SK-N-SH treated with all-trans-retinoic acid at 6 μM for 48 hours (cell line): ENCODE measurements around the gene NIT2.

Experiments used
- ATAC-seq: fragments of 200-7000 bp; cut with Tn5 transposase; 3 replicates; pipeline ENCODE4 v1.9.1; 2020; ENCODE audit warnings: mild to moderate bottlenecking, moderate library complexity
- ARNTL ChIP-seq: fragments of 450-650 bp; formaldehyde crosslinking; IDR thresholded peaks from 2 replicates; pipeline ENCODE4 v1.5.0; 2020; ENCODE audit warnings: low read depth, mild to moderate bottlenecking, moderate library complexity, borderline replicate concordance
- BACH2 ChIP-seq: fragments of 250-450 bp; sonication (Bioruptor Pico); IDR thresholded peaks from 2 replicates; pipeline ENCODE4 v1.9.0; 2021; ENCODE audit warnings: mild to moderate bottlenecking, borderline replicate concordance
- CREB5 ChIP-seq: fragments of 250-450 bp; sonication (Bioruptor Pico); IDR thresholded peaks from 2 replicates; pipeline ENCODE4 v1.5.1; 2020; ENCODE audit warnings: low read depth, mild to moderate bottlenecking, moderate library complexity
- CSRNP3 ChIP-seq: fragments of 250-450 bp; sonication (Bioruptor Pico); IDR thresholded peaks from 2 replicates; pipeline ENCODE4 v1.5.1; 2021; ENCODE audit warnings: mild to moderate bottlenecking, moderate library complexity
- ISL1 ChIP-seq: fragments of 250-450 bp; sonication (Bioruptor Pico); IDR thresholded peaks from 2 replicates; pipeline ENCODE4 v2.1.2; 2022; ENCODE audit warnings: mild to moderate bottlenecking, moderate library complexity
- PATZ1 ChIP-seq: fragments of 250-450 bp; sonication (Bioruptor Pico); IDR thresholded peaks from 2 replicates; pipeline ENCODE4 v1.8.0; 2020; ENCODE audit warnings: mild to moderate bottlenecking, moderate library complexity, borderline replicate concordance
- POU6F1 ChIP-seq: fragments of 250-450 bp; sonication (Bioruptor Pico); IDR thresholded peaks from 2 replicates; pipeline ENCODE4 v1.8.0; 2021; ENCODE audit warnings: low read depth, mild to moderate bottlenecking, moderate library complexity, borderline replicate concordance
- PPARA ChIP-seq: fragments of 250-450 bp; sonication (Bioruptor Pico); IDR thresholded peaks from 2 replicates; pipeline ENCODE4 v1.5.0; 2020; ENCODE audit warnings: mild to moderate bottlenecking, borderline replicate concordance
- RARB ChIP-seq: fragments of 250-450 bp; sonication (Bioruptor Pico); IDR thresholded peaks from 2 replicates; pipeline ENCODE4 v1.8.0; 2021; ENCODE audit warnings: mild to moderate bottlenecking, moderate library complexity
- TCF4 ChIP-seq: fragments of 250-450 bp; sonication (Bioruptor Pico); IDR thresholded peaks from 2 replicates; pipeline ENCODE4 v1.8.0; 2021; ENCODE audit warnings: mild to moderate bottlenecking, moderate library complexity, borderline replicate concordance
- TOX ChIP-seq: fragments of 250-450 bp; sonication (Bioruptor Pico); IDR thresholded peaks from 2 replicates; pipeline ENCODE4 v1.8.0; 2021; ENCODE audit warnings: mild to moderate bottlenecking, moderate library complexity, borderline replicate concordance
- TSHZ2 ChIP-seq: fragments of 250-450 bp; sonication (Bioruptor Pico); IDR thresholded peaks from 2 replicates; pipeline ENCODE4 v1.5.0; 2020; ENCODE audit warnings: mild to moderate bottlenecking, moderate library complexity
- ZC3H10 ChIP-seq: fragments of 250-450 bp; sonication (Bioruptor Pico); IDR thresholded peaks from 2 replicates; pipeline ENCODE4 v1.5.1; 2021; ENCODE audit warnings: mild to moderate bottlenecking, moderate library complexity
- ZFP3 ChIP-seq: fragments of 250-450 bp; sonication (Bioruptor Pico); IDR thresholded peaks from 2 replicates; pipeline ENCODE4 v1.5.0; 2020; ENCODE audit warnings: mild to moderate bottlenecking, moderate library complexity
- ZNF565 ChIP-seq: fragments of 450-650 bp; formaldehyde crosslinking; conservative IDR thresholded peaks from 2 replicates; pipeline ENCODE4 v1.5.0; 2020; ENCODE audit warnings: low read depth, mild to moderate bottlenecking, moderate library complexity
- ZNF70 ChIP-seq: fragments of 450-650 bp; formaldehyde crosslinking; IDR thresholded peaks from 2 replicates; pipeline ENCODE4 v1.5.0; 2020; ENCODE audit warnings: mild to moderate bottlenecking, moderate library complexity

NIT2 gene

GRCh38 chr3:100329800-100330489 is 4.6 kb upstream of the NIT2 start:
- no peak for ATAC-seq
- TF ChIP-seq PPARA (CRISPR knock-in tag) (no peak), ZFP3 (CRISPR knock-in tag) (no peak), PATZ1 (CRISPR knock-in tag) (no peak), CSRNP3 (CRISPR knock-in tag) (no peak), ZC3H10 (no peak)

GRCh38 chr3:100330651-100331050 is 3.9 kb upstream of the NIT2 start:
- no peak for ATAC-seq
- TF ChIP-seq TCF4 = no peak
- TF ChIP-seq ZNF70 (CRISPR knock-in tag) = no peak
- TF ChIP-seq PPARA (CRISPR knock-in tag) = no peak
- TF ChIP-seq ARNTL (CRISPR knock-in tag) = no peak
- no peak for TF ChIP-seq BACH2 (CRISPR knock-in tag)
- no peak for TF ChIP-seq TOX (CRISPR knock-in tag)
- no peak for TF ChIP-seq ZFP3 (CRISPR knock-in tag)
- no peak for TF ChIP-seq ISL1
- no peak for TF ChIP-seq ZC3H10
- TF ChIP-seq RARB (CRISPR knock-in tag) = no peak

GRCh38 chr3:100331660-100332059 is 2.9 kb upstream of the NIT2 start:
- TF ChIP-seq CREB5 (CRISPR knock-in tag) (no peak), TOX (CRISPR knock-in tag) (no peak), TCF4 (no peak), PPARA (CRISPR knock-in tag) (no peak), ZNF565 (CRISPR knock-in tag) (no peak), ZFP3 (CRISPR knock-in tag) (no peak), TSHZ2 (CRISPR knock-in tag) (no peak)
- no peak for ATAC-seq

GRCh38 chr3:100333051-100333450 is 1.5 kb upstream of the NIT2 start:
- no peak for ATAC-seq
- no peak for TF ChIP-seq BACH2 (CRISPR knock-in tag)
- TF ChIP-seq POU6F1 = no peak
